ENCODE measurements around the gene MYRIP. TPM values are rescaled to one million over a fixed set of nuclear protein-coding genes. Genes with fewer than 3 reads are reported as not detected.
"Not testable (repeated sequence)": the region's sequence is repeated elsewhere in the genome, so short reads cannot be mapped to it uniquely, and the experiment has no call there.

Gene MYRIP
- total RNA-seq, 4 donors from 2014 or later, result 0.66 to 3.1 (median 2.6) TPM

GRCh38 chr3:39766433-39766832 lies 43.0 kb upstream of the MYRIP start:
- Histone ChIP-seq H3K27me3 (no peaks in the 10 kb centered on the region), H3K4me3 (no peak overlapping the region), H3K9me3 (no peaks in the 10 kb centered on the region), H3K27ac (no peak overlapping the region), H3K4me1 (no peaks in the 10 kb centered on the region), H3K36me3 (no peaks in the 10 kb centered on the region)
- 42 to 44% methylated on average over 1 of the region's 1 CpG for WGBS, 2 donors
- no peak for DNase-seq
- intact Hi-C loops (cut with DNase I), result no loop called here
- no peak for TF ChIP-seq POLR2A (IDR thresholded peaks at IDR 0.05)
- TF ChIP-seq CTCF (IDR thresholded peaks at IDR 0.05), result no peak

GRCh38 chr3:39766909-39767308 lies 42.5 kb upstream of the MYRIP start:
- H3K4me1 ChIP-seq; H3K9me3 ChIP-seq; H3K36me3 ChIP-seq; H3K4me3 ChIP-seq; H3K27me3 ChIP-seq; DNase-seq; H3K27ac ChIP-seq; intact Hi-C loops (cut with DNase I): not testable (repeated sequence)

GRCh38 chr3:39778168-39778567 lies 31.2 kb upstream of the MYRIP start:
- H3K9me3 ChIP-seq; H3K4me1 ChIP-seq; H3K27ac ChIP-seq; H3K4me3 ChIP-seq; DNase-seq; H3K27me3 ChIP-seq; intact Hi-C loops (cut with DNase I); H3K36me3 ChIP-seq: not testable (repeated sequence)
- WGBS, 2 donors, result 89 to 91% methylated on average over 3 to 5 of the region's 5 CpGs

- Histone ChIP-seq H3K27me3 (no peaks in the 10 kb centered on the region), H3K36me3 (no peaks in the 10 kb centered on the region), H3K9me3 (no peaks in the 10 kb centered on the region), H3K4me1 (no peaks in the 10 kb centered on the region), H3K27ac (no peak overlapping the region), H3K4me3 (no peak overlapping the region)
- WGBS, 2 donors, result 83 to 90% methylated on average over 2 to 4 of the region's 40 CpGs
- TF ChIP-seq POLR2A (IDR thresholded peaks at IDR 0.05) (no peak), CTCF (IDR thresholded peaks at IDR 0.05) (no peak)
- intact Hi-C loops (cut with DNase I), result no loop called here
- DNase-seq, result no peak
Observed at GRCh38 chr3:39779511-39780230, 29.7 kb upstream of the MYRIP start.

GRCh38 chr3:39780352-39780751 lies 29.1 kb upstream of the MYRIP start:
- DNase-seq, result no peak
- H3K36me3 ChIP-seq, result no peaks in the 10 kb centered on the region
- intact Hi-C loops (cut with DNase I), result no loop called here
- H3K27ac ChIP-seq, result no peak overlapping the region
- 61 to 74% methylated on average over 4 of the region's 4 CpGs for WGBS, 2 donors
- no peaks in the 10 kb centered on the region for H3K4me1 ChIP-seq
- H3K27me3 ChIP-seq, result no peaks in the 10 kb centered on the region
- TF ChIP-seq POLR2A (IDR thresholded peaks at IDR 0.05), result no peak
- no peak for TF ChIP-seq CTCF (IDR thresholded peaks at IDR 0.05)
- no peak overlapping the region for H3K4me3 ChIP-seq
- no peaks in the 10 kb centered on the region for H3K9me3 ChIP-seq

GRCh38 chr3:39781025-39781424 lies 28.4 kb upstream of the MYRIP start:
- Histone ChIP-seq H3K9me3 (no peaks in the 10 kb centered on the region), H3K27me3 (no peaks in the 10 kb centered on the region), H3K4me1 (no peaks in the 10 kb centered on the region), H3K4me3 (no peak overlapping the region), H3K27ac (no peak overlapping the region), H3K36me3 (no peaks in the 10 kb centered on the region)
- TF ChIP-seq POLR2A (IDR thresholded peaks at IDR 0.05), result no peak
- TF ChIP-seq CTCF (IDR thresholded peaks at IDR 0.05), result no peak
- no peak for DNase-seq
- WGBS, 2 donors, result 67 to 81% methylated on average over 1 of the region's 1 CpG
- intact Hi-C loops (cut with DNase I), result no loop called here
